ENCODE measurements around the gene RBBP9. TPM values are rescaled to one million over a fixed set of nuclear protein-coding genes. Genes with fewer than 3 reads are reported as not detected.

Gene RBBP9
- total and polyA plus RNA-seq, 9 of the 15 experiments (the other 6 are each of a cell fraction or from before 2014, with no cell fraction given), result 0.94 to 4.4 (median 2.5) TPM

GRCh38 chr20:18513208-18513607 lies 16.2 kb upstream of the RBBP9 start (continued):
- TF ChIP-seq HBP1 (CRISPR knock-in tag; IDR thresholded peaks at IDR 0.05) (no peak), ZNF445 (CRISPR knock-in tag; IDR thresholded peaks at IDR 0.05; ENCODE audit: low read depth) (no peak)

GRCh38 chr20:18511571-18511970 lies 14.5 kb upstream of the RBBP9 start:
- Histone ChIP-seq H3K79me2 (ENCODE audit: control insufficient read depth, insufficient read depth, low read length) (peaks cover 17% of the 10 kb centered on the region), H2AFZ (ENCODE audit: low read depth, low read length) (no peak overlapping the region), H3K4me1 (replicated peaks in 1 of 2; ENCODE audit: control insufficient read depth in 2 of 2, insufficient read depth in 2 of 2, low read length in 2 of 2) (peaks cover 0 to 6% of the 10 kb centered on the region in 2 experiments; a peak in 2 of 5 replicates), H3K36me3 (ENCODE audit: control insufficient read depth, insufficient read depth, low read length) (peaks cover 45% of the 10 kb centered on the region), H4K20me1 (replicated peaks; ENCODE audit: control insufficient read depth, insufficient read depth, low read length) (no peaks in the 10 kb centered on the region), H3K4me2 (ENCODE audit: insufficient read depth, low read length) (no peak overlapping the region), H3K27me3 (ENCODE audit: control insufficient read depth in 2 of 2, insufficient read depth in 2 of 2, low read length in 2 of 2) (no peaks in the 10 kb centered on the region), H3K9ac (ENCODE audit: insufficient read depth in 1 of 2, low read depth in 2 of 2, low read length in 2 of 2) (no peak overlapping the region), H3K9me3 (replicated peaks; ENCODE audit: control insufficient read depth, insufficient read depth, low read depth, low read length) (no peaks in the 10 kb centered on the region), H3K9me1 (ENCODE audit: control insufficient read depth, insufficient read depth, low read length) (no peaks in the 10 kb centered on the region), H3K4me3 (no peak overlapping the region), H3K27ac (ENCODE audit: extremely low read depth, low read depth, low read length) (no peak overlapping the region)
- ATAC-seq, result no peak
- DNase-seq (ENCODE audit: extremely low read depth in 1 of 4, low spot score in 3 of 4), result no peak
- 100% methylated on average over 1 of the region's 1 CpG for WGBS (ENCODE audit: insufficient coverage, low coverage, missing lambda C conversion rate)
- intact Hi-C loops (cut with micrococcal nuclease), result no loop called here
- FAIRE-seq, result no peak
- in situ Hi-C loops (cut with MboI), result no loop called here
- ChIA-PET CTCF (ENCODE audit: low intra/inter-chr PET ratio) (no interaction called here), POLR2A (no interaction called here)
- no peak for TF ChIP-seq HIVEP1 (CRISPR knock-in tag; IDR thresholded peaks at IDR 0.05)
- TF ChIP-seq KDM5B (IDR thresholded peaks at IDR 0.05; ENCODE audit: insufficient replicate concordance, low read depth, low read length), result no peak
- TF ChIP-seq POLR3A (IDR thresholded peaks at IDR 0.05; ENCODE audit: borderline replicate concordance, extremely low read depth, insufficient read depth, insufficient read length), result no peak
- no peak for TF ChIP-seq ZNF212 (CRISPR knock-in tag; IDR thresholded peaks at IDR 0.05)
- no peak for TF ChIP-seq XRCC5 (IDR thresholded peaks at IDR 0.05; ENCODE audit: low read depth, low read length)
- TF ChIP-seq SPI1 (IDR thresholded peaks at IDR 0.05; ENCODE audit: borderline replicate concordance, low read depth, low read length), result peak; percentile 45; the same call in 1 of the 2 replicates
- TF ChIP-seq KHSRP (IDR thresholded peaks at IDR 0.05), result no peak
- BruUV-seq (replicated peaks), result no TSS peak

All from K562 (cell line).